ENCODE results near the gene GDE1.

DNA sequence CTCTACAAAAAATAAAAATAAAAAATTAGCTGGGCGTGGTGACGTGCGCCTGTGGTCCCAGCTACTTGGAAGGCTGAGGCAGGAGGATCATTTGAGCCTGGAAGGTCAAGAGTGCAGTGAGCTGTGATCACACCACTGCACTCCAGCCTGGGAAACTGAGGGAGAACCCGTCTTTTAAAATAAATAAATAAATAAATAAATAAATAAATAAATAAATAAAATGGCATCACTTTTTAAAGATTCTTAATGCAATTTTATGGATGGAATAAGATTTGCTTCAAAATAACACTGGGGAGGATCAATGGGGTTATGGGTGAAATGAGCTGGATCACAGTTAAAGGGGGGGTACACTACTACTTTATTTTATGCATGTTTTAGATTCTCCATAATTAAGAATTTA is 14.9 kb downstream of the GDE1 start:
- TF ChIP-seq CTCF (IDR thresholded peaks at IDR 0.05; ENCODE audit: low read length), result no peak
- TF ChIP-seq EZH2 (optimal IDR thresholded peaks at IDR 0.05; ENCODE audit: low read depth, low read length), result no peak

Measured in MM.1S (cell line).